Measurements from ENCODE around the gene ZNF302.

The ZNF302 gene

GRCh38 chr19:34733266-34733745 is 55.8 kb downstream of the ZNF302 start:
- no peak for DNase-seq

- DNase-seq, result peak; percentile 94
Observed at GRCh38 chr19:34733746-34734536, 56.5 kb downstream of the ZNF302 start, which contains the start of gene ZNF181. Gene ZNF181, plus strand, starts transcription at chr19:34734243. Its CDS starts 795 bp downstream, at chr19:34735038.

DNA sequence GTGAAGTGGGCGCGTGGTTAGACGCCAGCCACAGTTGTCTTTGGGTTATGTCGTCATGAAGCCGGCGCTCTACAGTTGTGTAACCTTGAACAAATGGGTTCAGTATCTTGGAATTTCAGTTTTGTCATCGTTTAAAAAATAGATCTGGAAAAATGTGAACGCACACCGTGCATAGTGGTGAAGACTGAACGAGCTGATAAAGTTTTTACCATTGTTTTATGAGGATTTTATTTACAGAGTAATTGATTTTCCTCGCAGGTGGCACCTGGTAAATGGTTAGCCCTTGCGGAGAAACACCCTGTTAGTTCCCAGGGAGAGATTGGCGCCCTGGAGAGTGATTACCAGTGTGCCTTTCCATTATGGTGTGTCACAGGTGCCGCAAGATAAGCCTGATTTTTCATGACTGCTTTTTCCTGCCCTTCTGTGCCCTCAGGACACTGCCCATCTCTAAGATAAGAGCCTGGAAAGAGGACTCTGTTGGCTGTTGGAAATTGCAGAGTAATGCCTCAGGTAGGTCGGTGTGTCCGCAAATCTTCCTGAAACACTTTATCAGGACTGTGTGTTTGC is 57.1 kb downstream of the ZNF302 start:
- peak; percentile 78 for DNase-seq

Measured in NCI-H748 treated with DMSO at 0.1 percent for 48 hours (cell line).